Gastroesophageal sphincter (tissue), 4 donors: ENCODE measurements around the gene PLPPR2. TPM values are rescaled to one million over a fixed set of nuclear protein-coding genes. Genes with fewer than 3 reads are reported as not detected.
"Not testable (repeated sequence)": the region's sequence is repeated elsewhere in the genome, so short reads cannot be mapped to it uniquely, and the experiment has no call there.

Source experiments
- ATAC-seq: fragments of 150-250 bp; one replicate; pipeline ENCODE4 v1.9.1; 2016; ENCODE audit warnings: mild to moderate bottlenecking, moderate library complexity
- H3K27ac ChIP-seq, 4 donors: fragments of 200-600 bp; sonication (generic) in 3 of 4; 1 replicate in 3 of 4; 2 replicates in 1 of 4; pipeline ENCODE4 v1.5.1; 2016 to 2019
- H3K27me3 ChIP-seq: fragments of 200-600 bp; sonication (generic); one replicate; pipeline ENCODE4 v1.5.1; 2019
- H3K36me3 ChIP-seq, 2 donors: fragments of 200-600 bp; sonication (generic); one replicate each; pipeline ENCODE4 v1.5.1; 2019; ENCODE audit warnings: control low read depth in 1 of 2
- H3K4me1 ChIP-seq, 3 donors: fragments of 200-600 bp; sonication (generic); 1 replicate in 2 of 3; 2 replicates in 1 of 3; pipeline ENCODE4 v1.5.1; 2016 to 2019; ENCODE audit warnings: control low read depth in 2 of 3
- H3K4me3 ChIP-seq, 2 donors: fragments of 200-600 bp; sonication (generic); one replicate each; pipeline ENCODE4 v1.5.1; 2019; ENCODE audit warnings: mild to moderate bottlenecking in 1 of 2, moderate library complexity in 1 of 2
- H3K9me3 ChIP-seq, 3 donors: fragments of 200-600 bp; sonication (generic); one replicate each; pipeline ENCODE4 v1.5.1; 2017 to 2019; ENCODE audit warnings: control low read depth in 2 of 3
- EP300 ChIP-seq: sonication (generic); formaldehyde crosslinking; IDR thresholded peaks from one replicate; pipeline ENCODE4 v1.6.1; 2017; ENCODE audit warnings: antibody characterized with exemption, mild to moderate bottlenecking
- POLR2A ChIP-seq, 2 donors: fragments of 450-650 bp; IDR thresholded peaks; one replicate each; pipeline ENCODE4 v1.6.1; 2017; ENCODE audit warnings: antibody characterized with exemption in 2 of 2, mild to moderate bottlenecking in 2 of 2, moderate library complexity in 1 of 2
- POLR2AphosphoS5 ChIP-seq: sonication (generic); formaldehyde crosslinking; IDR thresholded peaks from one replicate; pipeline ENCODE4 v1.6.1; 2017; ENCODE audit warnings: antibody characterized with exemption
- WGBS, 2 donors: methylation state at CpG; one replicate each; pipeline ENCODE4 v1.1.5; 2018; ENCODE audit warnings: low coverage in 1 of 2; 5-methylcytosine and 5-hydroxymethylcytosine counted together
- total RNA-seq, 4 donors: library from RNA; depleted of rRNA; stranded (reverse); fragments of >200 nt; gene quantifications; one replicate each; pipeline ENCODE4 v1.1.0, GENCODE V29; 2016
- TF ChIP-seq, protein P1 (sequence below), 4 experiments: fragments of 200-600 bp in 2 of 4; fragments of 450-650 bp in 2 of 4; sonication (generic) in 1 of 4; IDR thresholded peaks; one replicate each; pipeline ENCODE4 v1.5.1; 2017 to 2019; ENCODE audit warnings: antibody characterized with exemption in 4 of 4, mild to moderate bottlenecking in 2 of 4, moderate library complexity in 2 of 4

PLPPR2 gene
- total RNA-seq, 4 donors from 2014 or later, result 20.5 to 57.7 (median 44.9) TPM

DNA sequence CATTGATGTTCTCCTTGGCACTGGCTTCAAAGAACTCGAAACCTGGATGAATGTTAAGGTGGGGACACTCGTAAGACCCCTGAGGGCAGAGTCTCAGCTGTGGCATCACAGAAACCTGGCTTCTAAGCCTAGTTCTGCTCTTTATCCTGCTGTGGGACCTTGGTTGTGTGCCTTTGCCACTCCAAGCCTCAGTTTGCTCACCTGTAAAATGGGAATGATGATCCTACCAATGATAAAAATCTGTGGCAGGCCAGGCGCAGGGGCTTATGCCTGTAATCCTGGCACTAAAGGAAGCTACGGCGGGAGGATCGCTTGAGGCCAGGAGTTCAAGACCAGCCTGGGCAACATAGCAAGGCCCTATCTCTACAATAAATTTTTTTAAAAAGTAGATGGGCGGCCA lies 29.7 kb upstream of the PLPPR2 start:
- TF ChIP-seq EP300 (no peak), POLR2A (IDR thresholded peaks at IDR 0.05) (no peak), POLR2AphosphoS5 (no peak)
- TF ChIP-seq, protein P1, sequence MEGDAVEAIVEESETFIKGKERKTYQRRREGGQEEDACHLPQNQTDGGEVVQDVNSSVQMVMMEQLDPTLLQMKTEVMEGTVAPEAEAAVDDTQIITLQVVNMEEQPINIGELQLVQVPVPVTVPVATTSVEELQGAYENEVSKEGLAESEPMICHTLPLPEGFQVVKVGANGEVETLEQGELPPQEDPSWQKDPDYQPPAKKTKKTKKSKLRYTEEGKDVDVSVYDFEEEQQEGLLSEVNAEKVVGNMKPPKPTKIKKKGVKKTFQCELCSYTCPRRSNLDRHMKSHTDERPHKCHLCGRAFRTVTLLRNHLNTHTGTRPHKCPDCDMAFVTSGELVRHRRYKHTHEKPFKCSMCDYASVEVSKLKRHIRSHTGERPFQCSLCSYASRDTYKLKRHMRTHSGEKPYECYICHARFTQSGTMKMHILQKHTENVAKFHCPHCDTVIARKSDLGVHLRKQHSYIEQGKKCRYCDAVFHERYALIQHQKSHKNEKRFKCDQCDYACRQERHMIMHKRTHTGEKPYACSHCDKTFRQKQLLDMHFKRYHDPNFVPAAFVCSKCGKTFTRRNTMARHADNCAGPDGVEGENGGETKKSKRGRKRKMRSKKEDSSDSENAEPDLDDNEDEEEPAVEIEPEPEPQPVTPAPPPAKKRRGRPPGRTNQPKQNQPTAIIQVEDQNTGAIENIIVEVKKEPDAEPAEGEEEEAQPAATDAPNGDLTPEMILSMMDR (IDR thresholded peaks at IDR 0.05), result no peak
- Histone ChIP-seq H3K4me1 (peaks cover 0 to 44% (median 18%) of the 10 kb centered on the region in 3 donors), H3K27ac (peak overlapping the region in 2 of 4 donors; percentile 84 to 85), H3K9me3 (no peaks in the 10 kb centered on the region), H3K27me3 (no peaks in the 10 kb centered on the region), H3K36me3 (peaks cover 0 to 59% of the 10 kb centered on the region in 2 donors), H3K4me3 (no peak overlapping the region)
- 92 to 94% methylated on average over 4 to 6 of the region's 7 CpGs for WGBS, 2 donors
- no peak for ATAC-seq

DNA sequence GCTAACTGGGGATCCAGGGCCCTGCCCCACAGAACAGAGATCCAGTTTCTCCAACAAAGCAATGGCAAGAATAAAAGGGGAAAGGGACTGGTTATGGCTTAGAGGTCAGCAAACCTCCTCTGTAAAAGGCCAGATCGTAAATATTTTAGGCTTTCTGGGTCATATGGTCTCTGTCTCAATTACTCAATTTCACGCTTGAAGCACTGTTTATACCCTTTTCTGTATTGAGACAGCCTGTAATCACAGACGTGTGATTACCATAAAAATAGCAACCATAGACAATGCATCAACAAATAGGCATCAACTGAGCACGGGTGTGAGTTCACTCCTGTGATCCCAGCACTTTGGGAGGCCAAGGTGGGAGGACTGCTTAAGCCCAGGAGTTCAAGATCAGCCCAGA lies 25.1 kb upstream of the PLPPR2 start:
- H3K4me1 ChIP-seq, result peaks cover 0 to 5% (median 0%) of the 10 kb centered on the region in 3 donors
- peaks cover 0 to 100% of the 10 kb centered on the region in 2 donors for H3K36me3 ChIP-seq
- no peaks in the 10 kb centered on the region for H3K9me3 ChIP-seq
- no peaks in the 10 kb centered on the region for H3K27me3 ChIP-seq
- TF ChIP-seq POLR2A (IDR thresholded peaks at IDR 0.05) (no peak), POLR2AphosphoS5 (no peak), EP300 (no peak)
- TF ChIP-seq, protein P1 (IDR thresholded peaks at IDR 0.05), result no peak
- no peak for ATAC-seq
- H3K27ac ChIP-seq, result no peak overlapping the region
- 55 to 82% methylated on average over 3 to 4 of the region's 4 CpGs for WGBS, 2 donors
- no peak overlapping the region for H3K4me3 ChIP-seq

DNA sequence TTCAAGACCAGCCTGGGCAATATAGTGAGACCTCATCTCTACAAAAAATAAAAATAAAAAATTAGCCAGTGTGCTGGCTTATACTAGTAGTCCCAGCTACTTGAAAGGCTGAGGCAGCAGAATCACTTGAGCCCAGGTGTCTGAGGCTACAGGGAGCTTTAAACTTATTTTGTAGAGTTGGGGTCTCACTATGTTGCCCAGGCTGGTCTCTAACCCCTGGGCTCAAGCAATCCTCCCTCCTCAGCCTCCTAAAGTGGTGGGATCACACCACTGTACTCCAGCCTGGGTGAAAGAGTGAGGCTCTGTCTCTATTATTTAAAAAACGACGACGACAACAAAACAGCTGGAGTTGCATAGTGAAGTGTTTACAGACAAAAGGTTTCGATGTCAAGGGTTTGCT lies 23.7 kb upstream of the PLPPR2 start:
- Histone ChIP-seq H3K4me1 (no peaks in the 10 kb centered on the region), H3K4me3 (no peak overlapping the region), H3K27ac (no peak overlapping the region), H3K36me3 (peaks cover 0 to 100% of the 10 kb centered on the region in 2 donors), H3K27me3 (no peaks in the 10 kb centered on the region), H3K9me3 (no peaks in the 10 kb centered on the region)
- TF ChIP-seq POLR2AphosphoS5, result no peak
- no peak for TF ChIP-seq EP300
- TF ChIP-seq, protein P1 (IDR thresholded peaks at IDR 0.05), result no peak
- no peak for TF ChIP-seq POLR2A (IDR thresholded peaks at IDR 0.05)
- ATAC-seq, result no peak
- WGBS, 2 donors, result 72 to 90% methylated on average over 2 to 4 of the region's 4 CpGs

DNA sequence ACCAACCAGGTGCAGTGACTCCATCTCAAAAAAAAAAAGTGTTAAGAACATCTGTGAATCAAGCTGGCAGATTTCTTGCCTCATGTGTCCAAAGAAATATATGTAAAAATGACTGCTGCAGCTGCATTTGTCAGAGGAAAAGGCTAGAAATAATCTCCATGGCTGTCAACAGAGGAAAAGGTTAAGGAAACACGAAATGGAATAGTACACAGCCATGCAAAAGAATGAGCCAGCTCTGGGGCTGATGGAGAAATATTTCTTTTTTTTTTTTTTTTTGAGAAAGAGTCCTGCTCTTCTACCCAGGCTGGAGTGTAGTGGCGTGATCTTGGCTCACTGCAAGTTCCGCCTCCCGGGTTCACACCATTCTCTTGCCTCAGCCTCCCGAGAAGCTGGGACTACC lies 22.4 kb upstream of the PLPPR2 start:
- TF ChIP-seq, protein P1 (IDR thresholded peaks at IDR 0.05), result no peak
- no peak for TF ChIP-seq EP300
- no peak for TF ChIP-seq POLR2AphosphoS5
- 88 to 92% methylated on average over 1 of the region's 5 CpGs for WGBS, 2 donors
- Histone ChIP-seq H3K36me3 (peaks cover 0 to 96% of the 10 kb centered on the region in 2 donors), H3K4me1 (peaks cover 0 to 8% (median 0%) of the 10 kb centered on the region in 3 donors), H3K9me3 (no peaks in the 10 kb centered on the region), H3K4me3 (no peak overlapping the region), H3K27ac (no peak overlapping the region), H3K27me3 (no peaks in the 10 kb centered on the region)
- no peak for ATAC-seq

DNA sequence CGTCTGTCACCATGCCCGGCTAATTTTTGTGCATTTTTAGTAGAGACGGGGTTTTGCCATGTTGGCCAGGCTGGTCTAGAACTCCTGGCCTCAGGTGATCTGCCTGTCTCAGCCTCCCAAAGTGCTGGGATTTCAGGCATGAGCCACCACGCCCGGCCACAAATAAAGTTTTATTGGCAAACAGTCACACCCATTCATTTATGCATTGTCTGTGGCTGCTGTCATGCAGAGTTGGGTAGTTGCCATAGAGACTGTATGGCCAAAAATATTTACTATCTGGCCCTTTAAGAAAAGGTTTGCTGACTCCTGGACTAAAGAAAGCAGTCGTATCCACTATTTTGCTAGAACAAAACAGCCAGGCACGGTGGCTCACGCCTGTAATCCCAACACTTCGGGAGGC lies 21.4 kb upstream of the PLPPR2 start:
- H3K4me3 ChIP-seq, ATAC-seq, H3K9me3 ChIP-seq, H3K27ac ChIP-seq, H3K27me3 ChIP-seq: not testable (repeated sequence)
- Histone ChIP-seq H3K4me1 (peaks cover 0 to 18% (median 8%) of the 10 kb centered on the region in 3 donors), H3K36me3 (peaks cover 0 to 86% of the 10 kb centered on the region in 2 donors)
- WGBS, 2 donors, result 17 to 82% methylated on average over 1 to 4 of the region's 9 CpGs
